HTERT RPE-1 (cell line): ENCODE measurements around the gene AZGP1.
"Not testable (repeated sequence)": the region's sequence is repeated elsewhere in the genome, so short reads cannot be mapped to it uniquely, and the experiment has no call there.

Experiments used
- in situ Hi-C: fragments of 300-500 bp; cut with MboI; formaldehyde crosslinking; loops from 4 replicates; pipeline ENCODE4 v1.14.3; 2020; ENCODE audit warnings: low sequenced_read_pairs

AZGP1 gene

GRCh38 chr7:99997545-99998137 is 21.8 kb upstream of the AZGP1 start:
- in situ Hi-C loops, result no loop called here

GRCh38 chr7:99996755-99997544 is 21.1 kb upstream of the AZGP1 start:
- in situ Hi-C loops, result no loop called here

DNA sequence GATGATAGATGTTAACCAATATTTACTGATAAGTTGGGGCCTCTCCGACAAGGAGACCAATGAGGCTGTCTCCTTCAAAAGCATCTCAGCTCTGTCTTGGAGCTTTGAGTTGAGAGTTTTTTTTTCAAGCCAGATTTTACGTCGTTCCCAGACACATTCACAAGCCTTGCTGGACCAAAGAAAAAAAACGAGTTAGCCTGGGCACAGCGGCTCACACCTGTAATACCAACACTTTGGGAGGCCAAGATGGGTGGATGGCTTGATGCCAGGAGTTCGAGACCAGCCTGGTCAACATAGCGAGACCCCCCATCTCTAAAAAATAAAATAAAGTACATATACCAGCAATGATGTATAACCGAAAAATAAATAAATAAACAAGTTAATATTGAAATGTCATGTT is 19.0 kb upstream of the AZGP1 start:
- in situ Hi-C loops, result no loop called here

GRCh38 chr7:99992330-99993038 is 16.7 kb upstream of the AZGP1 start:
- in situ Hi-C loops, result no loop called here

DNA sequence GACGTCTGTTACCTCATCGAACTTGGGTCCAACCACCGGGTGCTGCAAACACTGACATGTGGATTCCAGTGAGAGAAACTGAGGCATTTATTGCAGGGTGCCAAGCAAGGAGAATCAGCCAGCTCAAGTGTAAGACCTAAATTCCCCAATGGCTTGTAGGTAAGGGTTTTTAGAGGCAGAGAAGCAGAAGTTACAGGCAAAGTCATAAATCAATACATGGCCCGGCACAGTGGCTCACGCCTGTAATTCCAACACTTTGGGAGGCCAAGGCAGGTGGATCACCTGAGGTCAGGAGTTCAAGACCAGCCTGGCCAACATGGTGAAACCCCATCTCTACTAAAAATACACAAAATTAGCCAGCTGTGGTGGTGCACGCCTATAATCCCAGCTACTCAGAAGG is 15.7 kb upstream of the AZGP1 start:
- in situ Hi-C loops, result not testable (repeated sequence)

GRCh38 chr7:99990460-99990852 is 14.6 kb upstream of the AZGP1 start:
- in situ Hi-C loops, result no loop called here

GRCh38 chr7:99987846-99988245 is 12.0 kb upstream of the AZGP1 start:
- in situ Hi-C loops, result no loop called here

DNA sequence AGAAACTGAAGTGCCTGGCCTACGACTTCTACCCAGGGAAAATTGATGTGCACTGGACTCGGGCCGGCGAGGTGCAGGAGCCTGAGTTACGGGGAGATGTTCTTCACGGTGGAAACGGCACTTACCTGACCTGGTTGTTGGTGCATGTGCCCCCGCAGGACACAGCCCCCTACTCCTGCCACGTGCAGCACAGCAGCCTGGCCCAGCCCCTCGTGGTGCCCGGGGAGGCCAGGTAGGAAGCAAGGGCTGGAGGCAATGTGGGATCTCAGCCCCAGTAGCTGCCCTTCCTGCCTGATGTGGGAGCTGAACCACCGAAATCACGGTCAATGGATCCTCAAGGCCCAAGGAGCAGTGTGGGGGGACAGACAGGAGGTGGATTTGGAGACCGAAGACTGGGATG is 11.5 kb upstream of the AZGP1 start:
- in situ Hi-C loops, result not testable (repeated sequence)

- in situ Hi-C loops, result no loop called here
Measured at GRCh38 chr7:99984593-99984992, 8.8 kb upstream of the AZGP1 start.

GRCh38 chr7:99981066-99981465 is 5.2 kb upstream of the AZGP1 start:
- in situ Hi-C loops, result not testable (repeated sequence)

DNA sequence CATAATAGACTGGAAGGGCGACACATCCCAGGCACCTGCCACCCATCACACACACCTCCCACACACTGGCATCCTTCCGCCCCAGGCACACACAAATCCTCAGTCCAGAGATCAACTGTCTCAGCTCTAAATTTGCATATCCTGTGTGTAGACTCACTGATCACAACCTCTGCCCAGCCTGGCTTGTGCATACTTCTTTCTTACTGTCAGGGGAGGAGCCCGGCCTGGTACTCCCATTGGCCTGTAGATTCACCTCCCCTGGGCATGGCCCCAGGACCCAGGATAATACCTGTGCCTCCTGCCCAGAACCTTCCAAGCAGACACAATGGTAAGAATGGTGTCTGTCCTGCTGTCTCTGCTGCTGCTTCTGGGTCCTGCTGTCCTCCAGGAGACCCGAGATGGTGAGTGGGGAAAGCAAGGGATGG is 4.6 kb upstream of the AZGP1 start:
- in situ Hi-C loops, result not testable (repeated sequence)

GRCh38 chr7:99979814-99980225 is 4.0 kb upstream of the AZGP1 start:
- in situ Hi-C loops, result not testable (repeated sequence)

- in situ Hi-C loops, result no loop called here
Measured at GRCh38 chr7:99976626-99977025, 795 bp upstream of the AZGP1 start.

GRCh38 chr7:99974681-99975080 is 1.1 kb downstream of the AZGP1 start:
- in situ Hi-C loops, result no loop called here

DNA sequence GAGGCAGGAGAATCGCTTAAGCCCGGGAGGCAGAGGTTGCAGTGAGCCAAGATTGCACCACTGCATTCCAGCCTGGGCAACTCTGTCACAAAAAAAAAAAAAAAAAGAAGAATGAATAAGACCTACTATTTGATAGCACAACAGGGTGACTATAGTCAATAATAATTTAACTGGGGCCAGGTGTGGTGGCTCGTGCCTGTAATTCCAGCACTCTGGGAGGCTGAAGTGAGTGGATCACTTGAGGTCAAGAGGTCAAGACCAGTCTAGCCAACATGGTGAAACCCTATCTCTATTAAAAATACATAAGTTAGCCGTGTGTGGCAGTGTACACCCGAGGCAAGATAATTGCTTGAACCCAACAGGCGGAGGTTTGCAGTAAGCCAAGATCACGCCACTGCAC is 2.0 kb downstream of the AZGP1 start:
- in situ Hi-C loops, result not testable (repeated sequence)

GRCh38 chr7:99971242-99971641 is 4.6 kb downstream of the AZGP1 start:
- in situ Hi-C loops, result no loop called here

DNA sequence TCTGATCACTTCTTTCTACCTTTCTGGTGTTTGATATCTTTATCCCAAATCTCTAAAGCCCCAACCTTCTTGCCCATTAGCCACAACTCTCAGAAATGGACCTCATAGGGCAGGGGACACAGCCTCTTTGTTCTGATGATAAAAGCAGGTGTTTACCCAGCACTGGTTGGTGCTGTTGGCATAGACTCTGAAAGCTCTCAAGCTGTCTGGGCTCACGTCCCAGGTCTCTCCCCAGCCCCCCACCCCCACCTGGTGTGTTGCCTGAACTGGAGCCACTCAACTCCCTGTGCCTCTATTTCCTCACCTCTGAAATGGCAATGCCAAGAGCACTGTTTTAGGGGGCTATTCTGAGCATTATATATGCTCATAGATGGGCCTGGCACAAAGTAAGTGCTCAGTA is 6.0 kb downstream of the AZGP1 start:
- in situ Hi-C loops, result not testable (repeated sequence)

DNA sequence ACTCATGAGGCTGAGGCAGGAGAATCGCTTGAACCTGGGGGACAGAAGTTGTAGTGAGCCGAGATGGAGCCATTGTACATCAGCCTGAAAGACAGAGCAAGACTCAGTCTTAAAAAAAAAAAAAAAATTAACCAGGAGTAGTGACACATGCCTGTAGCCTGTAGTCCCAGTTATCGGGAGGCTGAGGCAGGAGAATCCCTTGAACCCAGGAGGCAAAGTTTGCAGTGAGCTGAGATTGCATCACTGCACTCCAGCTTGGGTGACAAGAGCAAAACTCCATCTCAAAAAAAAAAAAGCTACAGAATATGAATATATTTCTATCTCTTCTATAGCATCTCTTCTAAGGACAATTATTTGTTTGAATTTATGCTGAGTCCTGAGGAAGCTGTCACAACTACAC is 6.5 kb downstream of the AZGP1 start:
- in situ Hi-C loops, result no loop called here

- in situ Hi-C loops, result no loop called here
Measured at GRCh38 chr7:99958564-99959227, 17.1 kb downstream of the AZGP1 start.

- in situ Hi-C loops, result no loop called here
Measured at GRCh38 chr7:99955247-99955646, 20.6 kb downstream of the AZGP1 start.

- in situ Hi-C loops, result not testable (repeated sequence)
Measured at GRCh38 chr7:99954643-99955042, 21.2 kb downstream of the AZGP1 start.
